Left renal pelvis (tissue), 4 donors: ENCODE measurements around the gene CYP27B1. TPM values are rescaled to one million over a fixed set of nuclear protein-coding genes. Genes with fewer than 3 reads are reported as not detected.
"Not testable (repeated sequence)": the region's sequence is repeated elsewhere in the genome, so short reads cannot be mapped to it uniquely, and the experiment has no call there.

Experiments used
- DNase-seq, 4 donors: peaks; one replicate each; pipeline ENCODE4 v3.0.0-alpha.2; 2013; ENCODE audit warnings: low read depth in 4 of 4, low spot score in 3 of 4
- polyA plus RNA-seq, 4 donors: library from polyadenylated mRNA; unstranded; fragments of 120-200 nt; gene quantifications; one replicate each; pipeline ENCODE4 v1.2.1, GENCODE V29; 2013; ENCODE audit not compliant: insufficient read length in 4 of 4

Gene CYP27B1
- polyA plus RNA-seq, 4 donors = 0.72 to 2.2 (median 0.96) TPM

DNA sequence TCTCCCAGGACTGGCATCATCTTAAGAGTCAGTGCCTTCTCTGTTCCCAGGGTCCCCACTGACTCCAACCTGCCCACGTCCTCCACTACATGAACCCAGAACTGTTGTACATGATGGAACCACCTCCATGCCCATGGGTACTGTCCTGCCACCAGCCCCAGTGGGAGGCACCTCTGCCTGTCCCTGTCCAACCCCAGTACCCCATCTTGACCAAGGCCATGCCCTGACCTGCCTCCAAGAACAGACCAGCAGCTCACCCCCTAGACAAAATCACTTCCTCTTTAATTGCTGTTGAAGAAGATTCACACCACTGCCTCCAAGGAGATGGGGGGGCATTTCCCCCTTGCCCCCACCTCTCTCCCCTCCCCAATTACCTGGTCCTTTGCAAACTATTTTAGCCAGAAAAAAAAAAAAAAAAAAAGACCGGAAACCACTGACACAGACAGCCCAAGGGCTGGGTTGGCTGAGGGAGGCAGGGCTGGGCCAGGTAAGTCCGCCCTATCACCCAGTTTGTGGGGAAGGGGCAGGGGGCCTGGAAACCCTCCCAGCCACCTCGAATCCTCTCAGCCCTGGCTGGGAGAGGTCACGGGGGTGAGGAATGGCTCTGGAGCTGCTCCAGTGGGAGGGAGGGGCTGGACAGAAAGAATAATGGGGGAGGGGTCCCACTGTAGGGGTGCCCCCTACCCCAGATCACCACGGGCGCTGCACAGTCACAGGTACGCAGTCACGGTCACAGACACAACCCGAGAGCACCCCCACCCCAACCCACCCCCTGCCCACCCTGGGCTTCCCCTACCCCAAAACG lies 41.7 kb downstream of the CYP27B1 start:
- DNase-seq = no peak

DNA sequence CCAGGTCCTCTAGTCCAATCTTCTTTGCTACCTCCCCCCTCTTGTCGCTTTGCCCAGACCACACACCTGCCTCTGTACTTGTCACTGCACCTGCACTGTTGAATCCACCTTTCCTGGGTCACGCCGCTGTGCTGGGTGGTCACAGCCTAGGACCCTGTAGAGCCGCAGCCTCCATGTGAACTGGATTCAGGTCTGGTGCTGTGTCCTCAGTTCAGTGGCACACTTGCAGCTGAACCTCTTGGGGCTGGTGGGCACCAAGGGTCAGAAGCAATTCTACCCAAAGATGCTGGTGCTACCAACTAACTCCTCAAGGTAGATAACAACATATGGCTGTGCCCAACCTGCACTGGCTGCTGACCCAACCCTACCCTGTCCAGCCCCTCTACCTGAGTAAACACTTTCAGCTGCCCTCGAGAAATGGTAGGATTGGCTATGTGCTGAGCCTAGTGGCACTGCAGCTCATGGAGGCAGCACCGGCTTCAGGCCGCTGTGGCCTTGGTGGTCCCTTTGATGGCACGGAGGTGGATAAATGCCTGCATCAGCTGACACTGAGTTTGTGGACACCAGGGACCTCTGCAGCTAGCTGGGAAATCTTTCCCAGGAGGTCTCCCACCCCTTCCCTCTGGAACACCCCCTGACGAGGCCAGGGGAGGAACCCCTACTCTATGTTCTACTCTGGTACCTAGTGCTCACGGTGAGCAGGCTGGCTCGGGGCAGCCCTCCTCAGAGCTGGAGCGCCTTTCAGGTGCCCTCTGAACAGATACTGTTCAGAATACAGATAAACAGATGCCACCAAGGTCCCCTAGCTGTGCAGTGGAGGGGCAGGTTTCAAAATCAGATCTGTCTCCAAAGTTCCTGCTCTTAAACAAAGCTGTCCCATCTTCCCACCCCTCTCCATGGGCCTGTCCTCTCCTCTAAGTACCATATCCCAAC lies 42.6 kb downstream of the CYP27B1 start:
- no peak for DNase-seq

DNA sequence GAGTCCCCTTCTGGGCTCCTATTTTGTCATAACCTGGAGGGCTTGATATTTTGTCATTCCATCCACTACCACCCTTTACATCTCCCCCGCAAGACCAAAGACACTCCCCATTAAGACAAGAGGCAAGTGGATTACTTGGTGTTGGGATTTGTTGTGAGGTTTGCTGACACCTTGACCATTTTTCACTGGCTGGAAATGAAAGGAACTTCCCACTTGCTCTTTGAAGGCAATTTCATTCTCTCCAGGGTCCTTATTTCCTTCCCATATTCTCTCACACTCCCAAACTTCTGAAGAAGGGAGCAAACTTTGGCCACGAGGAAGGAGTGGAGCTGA lies 43.3 kb downstream of the CYP27B1 start:
- no peak for DNase-seq

DNA sequence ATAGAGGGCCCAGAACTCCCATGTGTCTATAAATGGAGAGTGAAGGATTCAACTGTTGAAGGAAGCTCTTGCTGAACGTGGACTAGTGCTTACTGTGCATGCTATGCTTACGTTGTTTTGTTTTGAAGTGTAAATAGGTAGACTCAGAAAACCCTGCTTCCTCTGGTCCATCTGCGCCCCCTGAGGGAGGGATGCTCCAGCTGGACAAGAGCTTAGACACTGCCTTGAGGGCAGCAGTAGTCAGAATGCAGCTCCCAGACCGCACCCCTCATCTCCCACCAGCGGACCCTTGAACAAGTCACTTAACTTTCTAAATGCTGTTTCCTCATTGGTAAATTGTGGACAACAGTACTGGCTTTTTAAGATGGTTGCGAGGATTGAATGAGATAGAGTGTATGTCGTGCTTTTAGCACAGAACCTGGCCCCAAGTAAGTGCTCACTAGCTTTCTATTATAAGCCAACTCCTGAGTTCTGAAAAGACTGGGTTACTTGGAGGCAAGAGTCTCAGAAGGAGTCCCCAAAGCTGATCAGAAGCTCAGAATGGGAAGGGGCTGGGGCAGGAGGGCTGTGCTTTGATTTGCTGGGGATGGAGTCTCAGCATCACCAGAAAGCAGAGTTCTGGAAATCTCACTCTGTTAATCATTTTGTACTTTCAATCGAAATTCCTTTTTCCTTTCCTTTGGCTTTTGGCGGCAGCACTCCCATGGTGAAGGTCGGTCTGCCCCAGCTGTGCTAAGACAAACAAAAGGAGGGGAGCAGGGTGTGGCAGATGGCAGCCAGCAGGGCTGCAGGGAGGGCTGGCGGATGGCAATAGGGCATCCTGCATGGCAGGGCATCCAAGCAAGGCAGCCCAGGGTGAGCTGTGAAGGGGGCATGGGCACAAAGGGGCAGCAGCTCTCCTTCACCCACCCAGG lies 43.9 kb downstream of the CYP27B1 start:
- DNase-seq = no peak

DNA sequence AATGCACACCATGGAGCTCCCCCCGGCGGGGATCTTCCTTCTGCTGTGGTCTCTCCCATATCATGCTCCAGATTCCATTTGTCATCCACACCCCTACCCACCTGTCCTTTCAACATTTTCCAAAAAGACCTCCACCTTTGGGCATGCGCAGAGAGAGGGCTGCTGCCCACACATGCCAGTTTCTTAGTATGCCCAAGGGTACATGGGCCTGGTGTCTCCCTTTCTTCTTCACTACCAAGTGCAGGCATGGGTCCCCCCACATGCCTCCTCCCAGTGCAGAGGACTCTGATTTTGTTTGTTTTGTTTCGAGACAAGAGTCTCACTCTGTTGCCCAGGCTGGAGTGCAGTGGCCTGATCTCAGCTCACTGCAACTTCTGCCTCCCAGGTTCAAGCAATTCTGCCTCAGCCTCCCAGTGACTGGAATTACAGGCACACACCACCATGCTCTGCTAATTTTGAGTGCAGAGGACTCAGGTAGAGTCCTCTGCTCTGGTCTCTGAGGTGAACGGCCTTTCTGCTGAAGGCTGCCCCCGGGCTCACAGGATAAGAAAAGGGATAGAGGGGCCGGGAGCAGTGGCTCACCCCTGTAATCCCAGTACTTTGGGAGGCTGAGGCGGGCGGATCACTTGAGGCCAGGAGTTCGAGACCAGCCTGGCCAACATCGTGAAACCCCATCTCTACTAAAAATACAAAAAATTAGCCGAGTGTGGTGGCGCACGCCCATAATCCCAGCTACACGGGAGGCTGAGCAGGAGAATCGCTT lies 44.9 kb downstream of the CYP27B1 start:
- not testable (repeated sequence) for DNase-seq

DNA sequence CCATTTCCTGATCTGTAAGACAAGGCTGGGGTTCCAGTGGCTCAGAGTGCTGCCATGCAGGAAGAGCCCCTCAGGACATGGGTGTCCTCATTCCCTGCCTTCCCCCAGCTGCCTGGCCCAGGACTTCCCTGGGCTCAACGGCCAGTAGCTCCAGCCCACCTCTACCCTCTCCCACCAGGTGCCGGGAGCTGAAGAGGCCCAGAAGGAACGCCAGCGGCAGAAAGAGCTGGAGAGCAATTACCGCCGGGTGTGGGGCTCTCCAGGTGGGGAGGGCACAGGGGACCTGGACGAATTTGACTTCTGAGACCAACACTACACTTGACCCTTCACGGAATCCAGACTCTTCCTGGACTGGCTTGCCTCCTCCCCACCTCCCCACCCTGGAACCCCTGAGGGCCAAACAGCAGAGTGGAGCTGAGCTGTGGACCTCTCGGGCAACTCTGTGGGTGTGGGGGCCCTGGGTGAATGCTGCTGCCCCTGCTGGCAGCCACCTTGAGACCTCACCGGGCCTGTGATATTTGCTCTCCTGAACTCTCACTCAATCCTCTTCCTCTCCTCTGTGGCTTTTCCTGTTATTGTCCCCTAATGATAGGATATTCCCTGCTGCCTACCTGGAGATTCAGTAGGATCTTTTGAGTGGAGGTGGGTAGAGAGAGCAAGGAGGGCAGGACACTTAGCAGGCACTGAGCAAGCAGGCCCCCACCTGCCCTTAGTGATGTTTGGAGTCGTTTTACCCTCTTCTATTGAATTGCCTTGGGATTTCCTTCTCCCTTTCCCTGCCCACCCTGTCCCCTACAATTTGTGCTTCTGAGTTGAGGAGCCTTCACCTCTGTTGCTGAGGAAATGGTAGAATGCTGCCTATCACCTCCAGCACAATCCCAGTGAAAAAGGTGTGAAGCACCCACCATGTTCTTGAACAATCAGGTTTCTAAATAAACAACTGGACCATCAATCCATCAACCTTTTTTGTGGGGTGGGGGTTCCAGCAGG lies 46.0 kb downstream of the CYP27B1 start:
- no peak for DNase-seq

DNA sequence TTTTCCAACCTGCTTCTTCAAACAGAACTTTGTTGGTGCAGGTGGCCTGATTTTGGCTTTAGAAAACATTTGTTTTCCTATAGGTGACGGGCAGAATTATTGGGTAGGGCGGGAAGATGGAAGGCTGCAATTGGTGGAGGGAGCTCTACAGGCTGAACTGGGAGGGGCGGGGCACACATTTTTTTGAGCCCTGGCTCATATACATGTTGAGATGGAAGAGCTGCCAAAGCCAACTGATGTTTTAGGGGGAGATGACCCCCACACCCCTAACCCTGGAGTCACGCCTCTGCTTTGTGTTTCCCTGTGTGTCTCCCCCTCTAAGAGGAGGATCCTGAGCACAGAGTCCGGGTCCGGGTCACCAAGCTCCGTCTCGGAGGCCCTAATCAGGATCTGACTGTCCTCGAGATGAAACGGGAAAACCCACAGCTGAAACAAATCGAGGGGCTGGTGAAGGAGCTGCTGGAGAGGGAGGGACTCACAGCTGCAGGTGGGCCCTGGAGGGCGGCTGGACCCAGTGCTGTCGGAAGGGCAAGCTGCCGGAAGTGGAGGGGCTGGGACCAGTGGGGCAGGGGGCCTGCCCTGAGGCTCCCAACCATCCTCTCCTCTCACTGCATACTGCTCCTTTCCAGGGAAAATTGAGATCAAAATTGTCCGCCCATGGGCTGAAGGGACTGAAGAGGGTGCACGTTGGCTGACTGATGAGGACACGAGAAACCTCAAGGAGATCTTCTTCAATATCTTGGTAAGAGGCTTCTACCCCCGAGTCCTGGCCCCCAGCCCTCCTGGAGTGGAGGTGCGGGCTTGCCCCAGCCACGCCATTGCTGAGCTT lies 46.9 kb downstream of the CYP27B1 start:
- DNase-seq = no peak

DNA sequence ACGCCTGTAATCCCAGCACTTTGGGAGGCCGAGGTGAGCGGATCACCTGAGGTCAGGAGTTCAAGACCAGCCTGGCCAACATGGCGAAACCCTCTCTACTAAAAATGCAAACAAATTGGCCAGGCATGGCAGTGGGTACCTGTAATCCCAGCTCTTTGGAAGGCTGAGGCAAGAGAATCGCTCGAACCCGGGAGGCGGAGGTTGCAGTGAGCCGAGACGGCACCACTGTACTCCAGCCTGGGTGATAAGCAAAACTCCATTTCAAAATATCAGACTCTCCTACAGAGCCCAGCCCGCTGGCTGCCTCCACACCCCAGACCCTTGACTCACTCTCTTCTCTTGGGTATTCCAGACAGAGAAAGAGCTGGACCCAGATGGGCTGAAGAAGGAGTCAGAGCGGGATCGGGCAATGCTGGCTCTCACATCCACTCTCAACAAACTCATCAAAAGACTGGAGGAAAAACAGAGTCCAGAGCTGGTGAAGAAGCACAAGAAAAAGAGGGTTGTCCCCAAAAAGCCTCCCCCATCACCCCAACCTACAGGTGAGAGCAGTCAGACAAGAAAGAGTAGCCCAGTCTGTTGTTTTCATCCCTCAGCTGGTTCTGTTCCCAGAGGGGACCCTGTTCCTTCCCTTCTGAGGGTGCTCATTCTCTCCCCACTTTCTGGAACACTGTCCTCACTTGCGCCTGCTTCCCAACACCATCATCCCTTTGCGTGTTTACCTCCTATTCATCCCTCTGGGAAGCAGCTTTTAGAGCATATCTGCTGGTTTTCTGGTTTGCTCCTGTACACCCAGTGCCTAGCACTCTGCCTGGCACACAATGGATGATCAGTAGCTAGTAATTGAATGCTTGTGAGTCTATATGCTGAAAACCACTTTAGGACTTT lies 48.0 kb downstream of the CYP27B1 start:
- DNase-seq = no peak

DNA sequence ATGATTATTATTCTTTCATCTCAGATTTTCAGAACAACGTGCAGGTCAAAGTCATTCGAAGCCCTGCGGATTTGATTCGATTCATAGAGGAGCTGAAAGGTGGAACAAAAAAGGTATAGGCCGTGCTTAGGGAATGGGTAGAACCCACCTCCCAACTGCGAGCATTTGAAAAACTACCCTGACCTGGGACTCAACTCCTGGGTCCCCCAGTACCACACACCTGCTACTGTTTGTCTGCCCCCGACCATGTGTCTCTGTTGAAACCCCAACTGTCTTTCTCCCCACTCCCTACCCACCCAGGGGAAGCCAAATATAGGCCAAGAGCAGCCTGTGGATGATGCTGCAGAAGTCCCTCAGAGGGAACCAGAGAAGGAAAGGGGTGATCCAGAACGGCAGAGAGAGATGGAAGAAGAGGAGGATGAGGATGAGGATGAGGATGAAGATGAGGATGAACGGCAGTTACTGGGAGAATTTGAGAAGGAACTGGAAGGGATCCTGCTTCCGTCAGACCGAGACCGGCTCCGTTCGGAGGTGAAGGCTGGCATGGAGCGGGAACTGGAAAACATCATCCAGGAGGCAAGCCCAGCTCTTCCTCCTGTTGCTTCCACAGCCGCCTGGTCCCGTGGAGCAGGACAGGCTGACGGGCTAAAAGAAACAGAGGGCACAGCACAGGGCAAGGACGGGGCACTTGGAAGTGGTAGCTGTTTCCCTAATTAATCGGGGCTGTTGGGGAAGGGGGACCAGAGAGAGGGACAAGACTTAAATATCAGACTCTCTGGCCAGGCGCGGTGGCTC lies 48.8 kb downstream of the CYP27B1 start:
- no peak for DNase-seq

DNA sequence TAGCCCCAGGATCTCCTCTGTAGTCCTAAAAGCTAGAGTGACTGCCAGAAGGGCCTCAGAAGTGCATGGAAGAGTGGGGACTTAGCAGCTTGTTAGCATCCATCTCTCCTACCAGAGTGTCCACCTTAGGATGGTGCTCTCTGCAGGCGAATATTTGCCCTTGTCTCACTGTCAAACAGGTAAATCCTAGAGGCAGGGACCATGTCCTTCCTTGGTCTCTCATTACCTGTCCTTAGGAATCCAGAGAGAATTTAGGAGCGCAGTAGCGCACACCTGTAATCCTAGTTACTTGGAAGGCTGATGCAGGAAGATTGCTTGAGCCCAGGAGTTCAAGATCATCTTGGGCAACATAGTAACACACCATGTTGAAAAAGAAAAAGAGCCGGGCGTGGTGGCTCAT lies 49.7 kb downstream of the CYP27B1 start:
- DNase-seq = no peak

DNA sequence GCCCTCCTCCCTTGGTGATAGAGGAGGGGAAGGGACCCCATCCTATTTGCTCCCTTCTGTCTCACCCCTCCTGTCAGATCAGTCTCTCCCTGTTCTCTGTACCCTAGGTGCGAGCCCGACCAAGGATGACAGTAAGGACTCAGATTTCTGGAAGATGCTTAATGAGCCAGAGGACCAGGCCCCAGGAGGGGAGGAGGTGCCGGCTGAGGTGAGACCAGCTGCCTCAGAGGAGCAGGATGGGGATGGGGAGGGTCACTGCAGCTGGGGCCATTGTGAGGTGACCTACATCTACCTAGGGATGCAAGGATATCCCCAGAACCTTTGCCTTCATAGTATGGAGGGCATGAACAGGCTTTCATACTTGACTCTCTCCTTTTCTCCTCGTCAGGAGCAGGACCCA lies 50.6 kb downstream of the CYP27B1 start:
- DNase-seq = no peak

DNA sequence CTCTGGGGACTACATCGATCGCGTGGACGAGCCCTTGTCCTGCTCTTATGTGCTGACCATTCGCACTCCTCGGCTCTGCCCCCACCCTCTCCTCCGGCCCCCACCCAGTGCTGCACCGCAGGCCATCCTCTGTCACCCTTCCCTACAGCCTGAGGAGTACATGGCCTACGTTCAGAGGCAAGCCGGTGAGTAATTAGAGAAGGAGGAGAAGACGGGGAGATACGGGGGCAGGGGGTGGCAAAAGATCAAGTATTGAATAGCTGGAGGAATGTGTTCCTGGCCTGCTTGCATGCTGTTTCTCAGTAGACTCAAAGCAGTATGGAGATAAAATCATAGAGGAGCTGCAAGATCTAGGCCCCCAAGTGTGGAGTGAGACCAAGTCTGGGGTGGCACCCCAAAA lies 51.1 kb downstream of the CYP27B1 start:
- DNase-seq = no peak

DNA sequence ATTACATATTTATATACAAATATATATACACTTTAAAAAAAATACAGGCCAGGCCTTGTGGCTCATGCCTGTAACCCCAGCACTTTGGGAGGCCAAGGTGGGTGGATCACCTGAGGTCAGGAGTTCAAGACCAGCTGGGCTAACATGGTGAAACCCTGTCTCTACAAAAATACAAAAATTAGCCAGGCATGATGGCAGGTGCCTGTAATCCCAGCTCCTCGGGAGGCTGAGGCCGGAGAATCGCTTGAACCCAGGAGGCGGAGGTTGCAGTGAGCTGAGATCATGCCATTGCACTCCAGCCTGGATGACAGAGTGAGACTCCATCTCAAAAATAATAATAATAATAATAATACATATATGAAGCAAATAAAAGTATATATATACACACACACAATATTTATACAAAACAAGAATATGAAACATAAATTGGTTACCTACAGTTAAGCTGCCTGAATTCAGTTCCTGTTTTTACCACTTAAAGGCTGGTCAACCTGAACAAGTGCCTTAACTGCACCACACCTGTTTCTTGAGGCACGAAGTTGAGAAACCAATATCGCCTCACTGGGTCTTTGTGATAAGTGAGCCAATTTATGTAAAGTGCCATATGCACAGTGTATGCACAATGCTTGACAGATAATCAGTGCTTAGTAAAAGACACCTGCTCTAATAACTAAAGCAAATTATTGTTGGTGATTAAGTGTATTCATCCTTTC lies 51.7 kb downstream of the CYP27B1 start:
- DNase-seq = not testable (repeated sequence)

DNA sequence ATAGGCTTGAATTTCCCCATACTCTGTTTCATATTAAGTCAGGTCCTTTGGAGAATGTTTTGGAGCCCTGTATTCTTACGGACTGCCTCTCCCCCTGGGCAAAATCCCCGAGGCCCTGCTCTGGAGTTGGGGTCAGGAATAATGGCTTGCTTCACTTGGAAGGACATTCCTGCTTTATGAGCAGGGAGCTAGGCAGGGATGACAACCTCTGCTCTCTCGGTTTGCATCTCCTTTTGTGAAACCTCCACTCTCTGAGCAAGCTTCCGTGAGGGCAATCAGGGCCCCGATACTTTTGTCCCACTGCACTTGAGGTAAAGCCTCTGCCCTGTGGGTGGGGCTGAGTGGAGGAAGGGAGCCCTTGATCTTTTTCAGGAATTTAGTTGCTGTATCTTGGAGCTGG lies 53.7 kb downstream of the CYP27B1 start:
- DNase-seq = no peak

DNA sequence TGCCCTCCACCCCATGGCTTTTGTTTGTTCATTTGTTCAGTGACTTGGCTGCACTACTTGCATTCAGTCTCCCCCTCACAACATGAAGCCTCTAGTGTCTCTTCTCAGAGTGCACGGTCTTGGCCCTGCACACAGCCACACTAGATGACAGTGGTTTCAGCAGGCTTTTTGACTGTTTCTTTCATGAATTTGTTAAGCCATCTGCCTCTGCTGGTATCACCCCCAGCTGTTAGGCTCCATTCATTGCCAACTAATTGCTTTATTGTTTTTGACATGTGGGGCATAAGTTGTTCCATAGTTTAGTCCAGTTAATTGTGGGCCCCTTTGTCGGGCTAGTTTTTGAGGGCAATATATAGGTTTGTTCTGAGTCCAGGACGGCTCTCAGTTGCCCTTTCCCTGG lies 54.2 kb downstream of the CYP27B1 start:
- no peak for DNase-seq
